Activated effector memory CD4-positive, alpha-beta T cell treated with anti-CD3 and anti-CD28 coated beads, Interleukin-2, amount 50 U/mL, for 16 hours (primary cell): Measurements from ENCODE around the gene KCNMA1.
"Not testable (repeated sequence)": the region's sequence is repeated elsewhere in the genome, so short reads cannot be mapped to it uniquely, and the experiment has no call there.

ENCODE experiments used
- DNase-seq: peaks from one replicate; pipeline ENCODE4 v3.0.0-alpha.2; 2020

The KCNMA1 gene

GRCh38 chr10:77357185-77357584 is 280.4 kb downstream of the KCNMA1 start:
- DNase-seq = no peak

- no peak for DNase-seq
These were observed 281.8 kb downstream of the KCNMA1 start for GRCh38 chr10:77355844-77356243.

GRCh38 chr10:77351386-77351785 is 286.2 kb downstream of the KCNMA1 start:
- DNase-seq = no peak

- no peak for DNase-seq
These were observed 286.9 kb downstream of the KCNMA1 start for GRCh38 chr10:77350711-77351119.

GRCh38 chr10:77350134-77350533 is 287.5 kb downstream of the KCNMA1 start:
- DNase-seq = no peak

- no peak for DNase-seq
These were observed 288.4 kb downstream of the KCNMA1 start for GRCh38 chr10:77349226-77349625.

- DNase-seq = no peak
These were observed 288.9 kb downstream of the KCNMA1 start for GRCh38 chr10:77348751-77349150.

GRCh38 chr10:77348082-77348481 is 289.5 kb downstream of the KCNMA1 start:
- no peak for DNase-seq

- DNase-seq = no peak
These were observed 290.6 kb downstream of the KCNMA1 start for GRCh38 chr10:77347052-77347451.

GRCh38 chr10:77341055-77341454 is 296.6 kb downstream of the KCNMA1 start:
- DNase-seq = no peak

- not testable (repeated sequence) for DNase-seq
These were observed 297.7 kb downstream of the KCNMA1 start for GRCh38 chr10:77339872-77340271.

- no peak for DNase-seq
These were observed 298.4 kb downstream of the KCNMA1 start for GRCh38 chr10:77339166-77339565.

- DNase-seq = no peak
These were observed 299.5 kb downstream of the KCNMA1 start for GRCh38 chr10:77338143-77338542.

GRCh38 chr10:77334501-77334900 is 303.1 kb downstream of the KCNMA1 start:
- DNase-seq = no peak

- DNase-seq = no peak
These were observed 303.8 kb downstream of the KCNMA1 start for GRCh38 chr10:77333610-77334340.

GRCh38 chr10:77332256-77332655 is 305.4 kb downstream of the KCNMA1 start:
- no peak for DNase-seq

- no peak for DNase-seq
These were observed 309.3 kb downstream of the KCNMA1 start for GRCh38 chr10:77328272-77328816.

GRCh38 chr10:77325233-77325537 is 312.4 kb downstream of the KCNMA1 start:
- DNase-seq = no peak

- no peak for DNase-seq
These were observed 315.8 kb downstream of the KCNMA1 start for GRCh38 chr10:77321838-77322237.

- DNase-seq = no peak
These were observed 316.6 kb downstream of the KCNMA1 start for GRCh38 chr10:77320971-77321471.

GRCh38 chr10:77319557-77319956 is 318.1 kb downstream of the KCNMA1 start:
- no peak for DNase-seq

- no peak for DNase-seq
These were observed 318.9 kb downstream of the KCNMA1 start for GRCh38 chr10:77318739-77319138.

- DNase-seq = no peak
These were observed 320.4 kb downstream of the KCNMA1 start for GRCh38 chr10:77317221-77317620.

GRCh38 chr10:77315496-77316129 is 322.0 kb downstream of the KCNMA1 start:
- DNase-seq = no peak
